ENCODE data around the gene WDR38. TPM values are rescaled to one million over a fixed set of nuclear protein-coding genes. Genes with fewer than 3 reads are reported as not detected.

WDR38 gene
- total RNA-seq, 2 experiments from 2014 or later: not detected

- H3K36me3 Mint-ChIP-seq: peaks cover 36% of the 10 kb centered on the region
Observed at GRCh38 chr9:124879226-124879625, 26.0 kb downstream of the WDR38 start.

GRCh38 chr9:124880501-124880900 is 27.2 kb downstream of the WDR38 start:
- Mint-ChIP-seq H3K36me3 (peaks cover 29% of the 10 kb centered on the region), H3K27ac (no peak overlapping the region), H3K9me3 (no peaks in the 10 kb centered on the region), H3K4me3 (no peak overlapping the region), H3K4me1 (ENCODE audit: low read depth) (peaks cover 4% of the 10 kb centered on the region), H3K27me3 (no peaks in the 10 kb centered on the region)
- DNase-seq: no peak
- intact Hi-C loops (cut with micrococcal nuclease): no loop called here
- POLR2A ChIA-PET: interaction anchor here (2.8 kb wide), 1 partner anchor 11 kb away, joined by 12 read pairs; no protein-coding TSS in a partner anchor
- CTCF ChIA-PET: interaction anchor here (0.5 kb wide), 1 partner anchor 25 kb away, joined by 3 read pairs; no protein-coding TSS in a partner anchor

More at GRCh38 chr9:124879226-124879625, 26.0 kb downstream of the WDR38 start:
- H3K27me3 Mint-ChIP-seq: no peaks in the 10 kb centered on the region
- intact Hi-C loops (cut with micrococcal nuclease): no loop called here
- H3K27ac Mint-ChIP-seq: peak overlapping the region; percentile 57
- DNase-seq: no peak
- no peaks in the 10 kb centered on the region for H3K9me3 Mint-ChIP-seq
- H3K4me3 Mint-ChIP-seq: no peak overlapping the region
- H3K4me1 Mint-ChIP-seq (ENCODE audit: low read depth): peaks cover 4% of the 10 kb centered on the region
- ChIA-PET CTCF (interaction anchor here (1.3 kb wide), 1 partner anchor 14 kb away, joined by 4 read pairs; no protein-coding TSS in a partner anchor), POLR2A (interaction anchor here (2.8 kb wide), 1 partner anchor 9 kb away, joined by 12 read pairs; no protein-coding TSS in a partner anchor)

- no peak overlapping the region for H3K27ac Mint-ChIP-seq
Observed at GRCh38 chr9:124881138-124881743, 28.0 kb downstream of the WDR38 start.

GRCh38 chr9:124882231-124882630 is 29.0 kb downstream of the WDR38 start:
- Mint-ChIP-seq H3K9me3 (no peaks in the 10 kb centered on the region), H3K27me3 (no peaks in the 10 kb centered on the region), H3K27ac (no peak overlapping the region), H3K36me3 (peaks cover 28% of the 10 kb centered on the region), H3K4me1 (ENCODE audit: low read depth) (no peaks in the 10 kb centered on the region), H3K4me3 (no peak overlapping the region)
- intact Hi-C loops (cut with micrococcal nuclease): no loop called here
- POLR2A ChIA-PET: no interaction called here
- DNase-seq: no peak
- CTCF ChIA-PET: no interaction called here

More at GRCh38 chr9:124881138-124881743, 28.0 kb downstream of the WDR38 start:
- no peak for DNase-seq
- intact Hi-C loops (cut with micrococcal nuclease): no loop called here
- Mint-ChIP-seq H3K4me3 (no peak overlapping the region), H3K27me3 (no peaks in the 10 kb centered on the region), H3K36me3 (peaks cover 24% of the 10 kb centered on the region), H3K4me1 (ENCODE audit: low read depth) (peaks cover 4% of the 10 kb centered on the region), H3K9me3 (no peaks in the 10 kb centered on the region)
- POLR2A ChIA-PET: no interaction called here
- CTCF ChIA-PET: no interaction called here

GRCh38 chr9:124884376-124884775 is 31.1 kb downstream of the WDR38 start:
- H3K4me3 Mint-ChIP-seq: no peak overlapping the region
- no peaks in the 10 kb centered on the region for H3K9me3 Mint-ChIP-seq
- H3K27ac Mint-ChIP-seq: no peak overlapping the region
- H3K36me3 Mint-ChIP-seq: peaks cover 22% of the 10 kb centered on the region
- no peak for DNase-seq
- ChIA-PET POLR2A (no interaction called here), CTCF (no interaction called here)
- intact Hi-C loops (cut with micrococcal nuclease): no loop called here
- no peaks in the 10 kb centered on the region for H3K27me3 Mint-ChIP-seq
- no peaks in the 10 kb centered on the region for H3K4me1 Mint-ChIP-seq (ENCODE audit: low read depth)

GRCh38 chr9:124885551-124885950 is 32.3 kb downstream of the WDR38 start:
- Mint-ChIP-seq H3K27me3 (no peaks in the 10 kb centered on the region), H3K27ac (no peak overlapping the region), H3K9me3 (no peaks in the 10 kb centered on the region), H3K36me3 (peaks cover 31% of the 10 kb centered on the region), H3K4me3 (no peak overlapping the region), H3K4me1 (ENCODE audit: low read depth) (no peaks in the 10 kb centered on the region)
- no peak for DNase-seq
- ChIA-PET POLR2A (no interaction called here), CTCF (no interaction called here)
- intact Hi-C loops (cut with micrococcal nuclease): no loop called here

- POLR2A ChIA-PET: no interaction called here
- H3K27ac Mint-ChIP-seq: no peak overlapping the region
- peaks cover 39% of the 10 kb centered on the region for H3K36me3 Mint-ChIP-seq
- CTCF ChIA-PET: no interaction called here
- no peak overlapping the region for H3K4me3 Mint-ChIP-seq
- no peaks in the 10 kb centered on the region for H3K27me3 Mint-ChIP-seq
- no peaks in the 10 kb centered on the region for H3K9me3 Mint-ChIP-seq
- DNase-seq: no peak
- intact Hi-C loops (cut with micrococcal nuclease): no loop called here
- no peaks in the 10 kb centered on the region for H3K4me1 Mint-ChIP-seq (ENCODE audit: low read depth)
Observed at GRCh38 chr9:124886461-124886860, 33.2 kb downstream of the WDR38 start.

GRCh38 chr9:124886866-124887492 is 33.7 kb downstream of the WDR38 start:
- no peak overlapping the region for H3K27ac Mint-ChIP-seq
- H3K27me3 Mint-ChIP-seq: no peaks in the 10 kb centered on the region
- no peak overlapping the region for H3K4me3 Mint-ChIP-seq
- intact Hi-C loops (cut with micrococcal nuclease): no loop called here
- H3K9me3 Mint-ChIP-seq: no peaks in the 10 kb centered on the region
- peaks cover 35% of the 10 kb centered on the region for H3K36me3 Mint-ChIP-seq
- H3K4me1 Mint-ChIP-seq (ENCODE audit: low read depth): no peaks in the 10 kb centered on the region
- POLR2A ChIA-PET: no interaction called here
- no peak for DNase-seq
- CTCF ChIA-PET: no interaction called here

- CTCF ChIA-PET: no interaction called here
- H3K4me1 Mint-ChIP-seq (ENCODE audit: low read depth): no peaks in the 10 kb centered on the region
- no peaks in the 10 kb centered on the region for H3K27me3 Mint-ChIP-seq
- H3K9me3 Mint-ChIP-seq: no peaks in the 10 kb centered on the region
- no peak overlapping the region for H3K4me3 Mint-ChIP-seq
- no peak overlapping the region for H3K27ac Mint-ChIP-seq
- POLR2A ChIA-PET: no interaction called here
- intact Hi-C loops (cut with micrococcal nuclease): no loop called here
- H3K36me3 Mint-ChIP-seq: peaks cover 35% of the 10 kb centered on the region
- no peak for DNase-seq
Observed at GRCh38 chr9:124887832-124888231, 34.6 kb downstream of the WDR38 start.

- CTCF ChIA-PET: no interaction called here
- H3K36me3 Mint-ChIP-seq: peaks cover 43% of the 10 kb centered on the region
- H3K27ac Mint-ChIP-seq: no peak overlapping the region
- H3K4me1 Mint-ChIP-seq (ENCODE audit: low read depth): no peaks in the 10 kb centered on the region
- no peaks in the 10 kb centered on the region for H3K27me3 Mint-ChIP-seq
- no peak overlapping the region for H3K4me3 Mint-ChIP-seq
- no peaks in the 10 kb centered on the region for H3K9me3 Mint-ChIP-seq
- POLR2A ChIA-PET: no interaction called here
- intact Hi-C loops (cut with micrococcal nuclease): no loop called here
- no peak for DNase-seq
Observed at GRCh38 chr9:124889006-124889405, 35.7 kb downstream of the WDR38 start.

- Mint-ChIP-seq H3K27me3 (no peaks in the 10 kb centered on the region), H3K36me3 (peaks cover 47% of the 10 kb centered on the region), H3K4me1 (ENCODE audit: low read depth) (peaks cover 8% of the 10 kb centered on the region), H3K9me3 (no peaks in the 10 kb centered on the region), H3K27ac (no peak overlapping the region), H3K4me3 (no peak overlapping the region)
- intact Hi-C loops (cut with micrococcal nuclease): no loop called here
- POLR2A ChIA-PET: no interaction called here
- CTCF ChIA-PET: no interaction called here
- DNase-seq: no peak
Observed at GRCh38 chr9:124890179-124890578, 36.9 kb downstream of the WDR38 start.

GRCh38 chr9:124894035-124894740 is 40.9 kb downstream of the WDR38 start:
- Mint-ChIP-seq H3K36me3 (peaks cover 57% of the 10 kb centered on the region), H3K4me3 (no peak overlapping the region), H3K27me3 (no peaks in the 10 kb centered on the region), H3K9me3 (no peaks in the 10 kb centered on the region), H3K27ac (no peak overlapping the region), H3K4me1 (ENCODE audit: low read depth) (peaks cover 11% of the 10 kb centered on the region)
- CTCF ChIA-PET: interaction anchor here (0.6 to 2.0 kb wide), 9 partner anchors 15 to 250 kb away, joined by 3 to 13 read pairs (median 4); partner anchors contain the start of genes NR6A1, RPL35 and WDR38
- intact Hi-C loops (cut with micrococcal nuclease): loop anchor here (1.0 kb wide), 1 partner anchor 120 kb away; no protein-coding TSS in a partner anchor
- no peak for DNase-seq
- POLR2A ChIA-PET: no interaction called here
